ENCODE measurements around the gene ATOSA.

- no peak for TF ChIP-seq TCF7 (CRISPR knock-in tag; IDR thresholded peaks at IDR 0.05; ENCODE audit: low read depth)
- no peak for TF ChIP-seq RORB (CRISPR knock-in tag; IDR thresholded peaks at IDR 0.05)
- TF ChIP-seq CTCF (IDR thresholded peaks at IDR 0.05) = no peak
- TF ChIP-seq SP1 (CRISPR knock-in tag; conservative IDR thresholded peaks at IDR 0.05) = peak; percentile 46
- no peak for TF ChIP-seq ZNF512 (CRISPR knock-in tag; IDR thresholded peaks at IDR 0.05; ENCODE audit: borderline replicate concordance)
- TF ChIP-seq MLX (CRISPR knock-in tag; IDR thresholded peaks at IDR 0.05) = no peak
- no peak for TF ChIP-seq ATF2 (CRISPR knock-in tag; IDR thresholded peaks at IDR 0.05; ENCODE audit: borderline replicate concordance, low read depth)
- no peak for TF ChIP-seq NR3C1 (CRISPR knock-in tag; conservative IDR thresholded peaks at IDR 0.05; ENCODE audit: low read depth)
- no peak for TF ChIP-seq MXD4 (CRISPR knock-in tag; IDR thresholded peaks at IDR 0.05; ENCODE audit: borderline replicate concordance)
- no peak for TF ChIP-seq NR2C2 (CRISPR knock-in tag; IDR thresholded peaks at IDR 0.05)
- no peak for TF ChIP-seq ARID4B (CRISPR knock-in tag; IDR thresholded peaks at IDR 0.05; ENCODE audit: borderline replicate concordance)
These were observed 538 bp downstream of the ATOSA start for GRCh38 chr15:52678468-52679231.
